Sigmoid colon (tissue), 7 donors: ENCODE data around the gene RHEBL1. TPM values are rescaled to one million over a fixed set of nuclear protein-coding genes. Genes with fewer than 3 reads are reported as not detected.

Experiments used
- DNase-seq: peaks from one replicate; pipeline ENCODE4 v3.0.0-alpha.2; 2019
- H3K27ac ChIP-seq, 4 donors: fragments of 200-600 bp; sonication (generic); one replicate each; pipeline ENCODE4 v1.5.1; 2016 to 2019; ENCODE audit warnings: mild to moderate bottlenecking in 1 of 4
- H3K27me3 ChIP-seq, 3 donors: fragments of 200-600 bp; sonication (generic); one replicate each; pipeline ENCODE4 v1.5.1; 2019; ENCODE audit warnings: mild to moderate bottlenecking in 1 of 3
- H3K36me3 ChIP-seq, 4 donors: fragments of 200-600 bp; sonication (generic); one replicate each; pipeline ENCODE4 v1.5.1; 2016 to 2019
- H3K4me1 ChIP-seq, 4 donors: fragments of 200-600 bp; sonication (generic); one replicate each; pipeline ENCODE4 v1.5.1; 2017 to 2019
- H3K4me3 ChIP-seq, 4 donors: fragments of 200-600 bp; sonication (generic); one replicate each; pipeline ENCODE4 v1.5.1; 2017 to 2019; ENCODE audit warnings: mild to moderate bottlenecking in 2 of 4, moderate library complexity in 1 of 4
- H3K9me3 ChIP-seq, 4 donors: fragments of 200-600 bp in 3 of 4; sonication (generic) in 3 of 4; one replicate each; pipeline versions ENCODE4 v1.5.1 to v1.6.1; 2013 to 2019
- EP300 ChIP-seq, 4 donors: sonication (generic); formaldehyde crosslinking; IDR thresholded peaks; one replicate each; pipeline ENCODE4 v1.6.1; 2017; ENCODE audit warnings: antibody characterized with exemption in 4 of 4
- POLR2A ChIP-seq, 2 donors: fragments of 450-650 bp; IDR thresholded peaks; one replicate each; pipeline ENCODE4 v1.6.1; 2016; ENCODE audit warnings: antibody characterized with exemption in 2 of 2, mild to moderate bottlenecking in 2 of 2, moderate library complexity in 2 of 2
- POLR2AphosphoS5 ChIP-seq, 4 donors: sonication (generic); formaldehyde crosslinking; IDR thresholded peaks; one replicate each; pipeline ENCODE4 v1.6.1; 2017; ENCODE audit warnings: antibody characterized with exemption in 4 of 4
- WGBS, 2 donors: extraction: QIAGEN DNeasy Blood & Tissue Kit; methylation state at CpG; one replicate each; pipeline ENCODE4 v1.1.7; 2013; 5-methylcytosine and 5-hydroxymethylcytosine counted together
- intact Hi-C: fragments of 100-400 bp; cut with DNase I; formaldehyde crosslinking; loops from one replicate; pipeline ENCODE4 v1.15.1; 2023
- polyA plus RNA-seq, 3 donors: library from polyadenylated mRNA; stranded (reverse); fragments of 200-250 nt; gene quantifications; one replicate each; pipeline ENCODE4 v1.2.3, GENCODE V29; 2013
- total RNA-seq, 4 donors: library from RNA; depleted of rRNA; stranded (reverse); fragments of >200 nt; gene quantifications; one replicate each; pipeline ENCODE4 v1.1.0, GENCODE V29; 2016
- TF ChIP-seq, protein P1 (sequence below), 4 experiments: fragments of 450-650 bp in 3 of 4; fragments of 200-600 bp in 1 of 4; IDR thresholded peaks; one replicate each; pipeline ENCODE4 v1.5.1; 2016 to 2019; ENCODE audit warnings: antibody characterized with exemption in 4 of 4, mild to moderate bottlenecking in 3 of 4, moderate library complexity in 2 of 4
- donor health status: healthy with polysubstance abuse.
- donor health status: Bipolar disorder and iron deficiency.
- donor health status: healthy.

The RHEBL1 gene
- total and polyA plus RNA-seq, 7 donors, result 0.36 to 2.2 TPM; not detected in 5

- DNase-seq, result no peak
- intact Hi-C loops, result no loop called here
- Histone ChIP-seq H3K4me3 (no peak overlapping the region), H3K4me1 (peaks cover 0 to 1% (median under 1%) of the 10 kb centered on the region in 4 donors), H3K9me3 (no peaks in the 10 kb centered on the region), H3K27me3 (no peaks in the 10 kb centered on the region), H3K27ac (no peak overlapping the region), H3K36me3 (peaks cover 90 to 100% (median 94%) of the 10 kb centered on the region in 4 donors)
- 96 to 98% methylated on average over 12 of the region's 12 CpGs for WGBS, 2 donors
- TF ChIP-seq, protein P1, sequence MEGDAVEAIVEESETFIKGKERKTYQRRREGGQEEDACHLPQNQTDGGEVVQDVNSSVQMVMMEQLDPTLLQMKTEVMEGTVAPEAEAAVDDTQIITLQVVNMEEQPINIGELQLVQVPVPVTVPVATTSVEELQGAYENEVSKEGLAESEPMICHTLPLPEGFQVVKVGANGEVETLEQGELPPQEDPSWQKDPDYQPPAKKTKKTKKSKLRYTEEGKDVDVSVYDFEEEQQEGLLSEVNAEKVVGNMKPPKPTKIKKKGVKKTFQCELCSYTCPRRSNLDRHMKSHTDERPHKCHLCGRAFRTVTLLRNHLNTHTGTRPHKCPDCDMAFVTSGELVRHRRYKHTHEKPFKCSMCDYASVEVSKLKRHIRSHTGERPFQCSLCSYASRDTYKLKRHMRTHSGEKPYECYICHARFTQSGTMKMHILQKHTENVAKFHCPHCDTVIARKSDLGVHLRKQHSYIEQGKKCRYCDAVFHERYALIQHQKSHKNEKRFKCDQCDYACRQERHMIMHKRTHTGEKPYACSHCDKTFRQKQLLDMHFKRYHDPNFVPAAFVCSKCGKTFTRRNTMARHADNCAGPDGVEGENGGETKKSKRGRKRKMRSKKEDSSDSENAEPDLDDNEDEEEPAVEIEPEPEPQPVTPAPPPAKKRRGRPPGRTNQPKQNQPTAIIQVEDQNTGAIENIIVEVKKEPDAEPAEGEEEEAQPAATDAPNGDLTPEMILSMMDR (IDR thresholded peaks at IDR 0.05), result no peak
- TF ChIP-seq POLR2A (IDR thresholded peaks at IDR 0.05) (no peak), POLR2AphosphoS5 (IDR thresholded peaks at IDR 0.05) (no peak), EP300 (IDR thresholded peaks at IDR 0.05) (no peak)
Observed at GRCh38 chr12:49044660-49045059, 25.1 kb downstream of the RHEBL1 start.

DNA sequence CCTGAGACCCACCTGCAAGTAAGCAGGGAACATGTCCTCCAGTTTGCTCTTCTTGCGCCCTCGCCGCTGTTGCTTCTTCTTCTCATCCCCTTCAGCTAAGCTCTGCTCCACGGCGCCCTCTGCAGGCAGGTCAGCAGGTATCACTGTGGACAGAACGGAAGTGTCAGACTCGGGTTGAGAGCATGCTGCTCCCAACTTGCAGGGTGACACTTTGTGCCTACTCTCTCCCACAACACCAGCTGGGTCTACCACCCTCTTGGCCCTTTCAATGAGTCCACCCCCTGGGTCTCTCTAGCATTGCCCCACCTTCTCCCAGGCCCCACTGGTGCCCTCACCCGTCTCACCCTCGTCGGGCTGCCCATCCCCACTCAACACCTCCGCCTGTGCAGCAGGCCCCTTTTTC, 25.9 kb downstream of the RHEBL1 start:
- peaks cover 90 to 100% (median 95%) of the 10 kb centered on the region in 4 donors for H3K36me3 ChIP-seq
- intact Hi-C loops, result no loop called here
- no peak overlapping the region for H3K4me3 ChIP-seq
- H3K27me3 ChIP-seq, result no peaks in the 10 kb centered on the region
- no peak overlapping the region for H3K27ac ChIP-seq
- WGBS, 2 donors, result 54 to 61% methylated on average over 11 of the region's 11 CpGs
- DNase-seq, result peak; percentile 80
- H3K4me1 ChIP-seq, result no peaks in the 10 kb centered on the region
- H3K9me3 ChIP-seq, result no peaks in the 10 kb centered on the region
- TF ChIP-seq POLR2A (IDR thresholded peaks at IDR 0.05) (no peak), POLR2AphosphoS5 (IDR thresholded peaks at IDR 0.05) (no peak), EP300 (IDR thresholded peaks at IDR 0.05) (no peak)
- TF ChIP-seq, protein P1 (IDR thresholded peaks at IDR 0.05), result peak; percentile 39 to 63 (median 48)

DNA sequence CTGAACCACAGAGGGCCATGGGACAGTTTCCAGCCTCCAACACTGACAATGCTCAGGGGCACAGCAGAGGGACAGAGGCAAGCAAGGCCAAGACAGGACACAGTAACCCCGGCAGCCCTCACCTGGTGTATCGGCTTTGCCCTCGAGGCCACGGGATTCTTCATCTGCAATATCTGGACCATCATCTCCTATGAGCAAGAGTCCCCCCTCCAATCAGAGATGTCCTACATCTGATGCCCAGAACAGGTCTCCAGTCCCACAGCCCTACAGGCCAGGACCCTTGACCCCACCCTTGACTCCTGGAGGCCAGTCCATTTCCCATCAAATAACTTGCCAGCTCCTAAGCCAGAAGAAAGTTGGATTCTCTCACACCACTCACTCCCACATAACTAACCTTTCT, 26.5 kb downstream of the RHEBL1 start:
- Histone ChIP-seq H3K27me3 (no peaks in the 10 kb centered on the region), H3K9me3 (no peaks in the 10 kb centered on the region), H3K4me1 (no peaks in the 10 kb centered on the region), H3K27ac (no peak overlapping the region), H3K4me3 (no peak overlapping the region), H3K36me3 (peaks cover 90 to 100% (median 95%) of the 10 kb centered on the region in 4 donors)
- intact Hi-C loops, result no loop called here
- TF ChIP-seq POLR2AphosphoS5 (IDR thresholded peaks at IDR 0.05) (no peak), POLR2A (IDR thresholded peaks at IDR 0.05) (no peak), EP300 (IDR thresholded peaks at IDR 0.05) (no peak)
- TF ChIP-seq, protein P1 (IDR thresholded peaks at IDR 0.05), result no peak
- no peak for DNase-seq
- WGBS, 2 donors, result 93 to 94% methylated on average over 4 of the region's 4 CpGs

DNA sequence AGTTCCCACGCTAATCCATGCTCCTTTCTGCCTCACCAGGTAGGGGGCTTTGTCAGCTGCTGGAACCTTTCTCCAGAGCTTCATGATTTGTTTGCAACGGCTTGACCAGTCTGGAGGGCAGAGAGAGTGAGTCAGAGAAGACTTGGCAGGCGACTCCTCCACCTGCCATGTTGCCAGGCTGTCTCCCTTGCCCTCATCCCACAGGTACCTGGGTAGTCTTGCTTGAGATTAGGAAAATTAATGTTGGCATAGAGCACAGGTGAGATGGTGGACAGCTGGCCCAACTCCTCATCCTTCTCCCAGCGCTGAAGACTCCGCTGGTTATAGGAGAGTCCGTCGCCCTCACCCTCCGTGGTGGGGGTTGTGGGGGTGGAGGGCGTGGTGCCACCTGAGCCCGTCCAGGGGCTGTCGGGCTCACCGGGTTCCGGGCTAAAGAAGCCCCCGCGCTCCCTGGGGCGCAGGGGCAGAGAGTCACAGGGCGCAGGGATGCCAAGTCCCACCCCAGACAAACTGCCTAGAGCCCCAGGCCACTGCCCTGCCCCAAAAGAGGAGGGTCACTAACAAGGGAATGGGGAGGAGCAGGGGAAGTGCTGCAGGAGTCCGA, 27.8 kb downstream of the RHEBL1 start:
- no peak for DNase-seq
- intact Hi-C loops, result no loop called here
- no peak overlapping the region for H3K27ac ChIP-seq
- no peaks in the 10 kb centered on the region for H3K9me3 ChIP-seq
- no peaks in the 10 kb centered on the region for H3K27me3 ChIP-seq
- peaks cover 87 to 100% (median 96%) of the 10 kb centered on the region in 4 donors for H3K36me3 ChIP-seq
- TF ChIP-seq EP300 (IDR thresholded peaks at IDR 0.05) (no peak), POLR2A (IDR thresholded peaks at IDR 0.05) (no peak), POLR2AphosphoS5 (IDR thresholded peaks at IDR 0.05) (no peak)
- TF ChIP-seq, protein P1 (IDR thresholded peaks at IDR 0.05), result no peak
- no peaks in the 10 kb centered on the region for H3K4me1 ChIP-seq
- 89 to 92% methylated on average over 18 of the region's 18 CpGs for WGBS, 2 donors
- H3K4me3 ChIP-seq, result no peak overlapping the region
